Activated CD8-positive, alpha-beta memory T cell treated with anti-CD3 and anti-CD28 coated beads, Interleukin-2, amount 50 U/mL, for 1 hour (primary cell): ENCODE measurements around the gene PARP16.
"Not testable (repeated sequence)": the region's sequence is repeated elsewhere in the genome, so short reads cannot be mapped to it uniquely, and the experiment has no call there.

ENCODE experiments used
- DNase-seq: peaks from one replicate; pipeline ENCODE4 v3.0.0-alpha.2; 2020; ENCODE audit errors: extremely low read depth

PARP16 gene

GRCh38 chr15:65275728-65276126, 11.0 kb downstream of the PARP16 start:
- DNase-seq = no peak

DNA sequence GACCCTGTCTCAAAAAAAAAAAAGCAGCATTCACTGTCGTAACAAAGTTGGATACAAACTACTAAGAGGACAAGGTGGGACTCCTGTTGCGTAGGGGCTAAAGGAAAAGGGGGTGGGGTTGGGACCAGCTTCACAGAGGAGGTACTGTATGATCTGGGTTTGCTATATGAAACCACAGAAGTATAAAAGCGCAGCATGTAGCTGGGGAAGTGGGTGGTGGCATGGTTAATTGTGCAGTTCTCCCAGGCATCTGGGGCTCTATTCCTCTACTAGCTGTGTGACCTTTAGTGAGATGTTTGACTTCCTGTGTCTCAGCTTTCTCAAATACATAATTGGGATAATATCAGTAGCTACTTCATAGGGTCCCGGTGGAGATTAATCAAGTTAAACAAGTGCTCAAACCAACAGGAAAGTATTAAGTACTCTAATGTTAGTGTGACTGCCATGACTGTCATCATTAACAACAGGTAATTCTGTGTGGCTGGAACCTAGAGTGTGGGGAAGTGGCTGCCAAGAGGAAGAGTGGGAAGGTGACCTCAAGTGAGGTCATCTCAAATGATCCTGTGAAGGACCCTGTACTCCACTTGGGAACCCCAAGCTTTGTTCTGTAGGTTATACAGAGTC, 11.5 kb downstream of the PARP16 start:
- DNase-seq = no peak

GRCh38 chr15:65270811-65271545, 15.7 kb downstream of the PARP16 start:
- DNase-seq = not testable (repeated sequence)

DNA sequence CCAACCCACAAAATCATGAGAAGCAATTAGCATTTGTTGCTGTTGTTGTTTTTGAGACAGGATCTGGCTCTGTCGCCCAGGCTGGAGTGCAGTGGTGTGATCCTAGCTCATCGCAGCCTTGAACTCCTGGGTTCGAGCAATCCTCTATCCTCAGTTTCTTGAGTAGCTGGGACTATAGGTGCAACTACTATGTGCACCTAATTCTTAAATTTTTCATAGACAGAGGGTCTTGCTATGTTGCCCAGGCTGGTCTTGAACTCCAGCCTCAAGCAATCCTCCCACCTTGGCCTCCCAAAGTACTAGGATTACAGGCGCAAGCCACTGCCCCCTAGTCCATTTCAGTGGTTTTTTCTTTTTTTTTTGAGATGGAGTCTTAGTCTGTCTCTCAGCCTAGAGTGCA, 18.3 kb downstream of the PARP16 start:
- DNase-seq = no peak

- DNase-seq = no peak
These were observed 20.2 kb downstream of the PARP16 start for GRCh38 chr15:65266469-65266868.

DNA sequence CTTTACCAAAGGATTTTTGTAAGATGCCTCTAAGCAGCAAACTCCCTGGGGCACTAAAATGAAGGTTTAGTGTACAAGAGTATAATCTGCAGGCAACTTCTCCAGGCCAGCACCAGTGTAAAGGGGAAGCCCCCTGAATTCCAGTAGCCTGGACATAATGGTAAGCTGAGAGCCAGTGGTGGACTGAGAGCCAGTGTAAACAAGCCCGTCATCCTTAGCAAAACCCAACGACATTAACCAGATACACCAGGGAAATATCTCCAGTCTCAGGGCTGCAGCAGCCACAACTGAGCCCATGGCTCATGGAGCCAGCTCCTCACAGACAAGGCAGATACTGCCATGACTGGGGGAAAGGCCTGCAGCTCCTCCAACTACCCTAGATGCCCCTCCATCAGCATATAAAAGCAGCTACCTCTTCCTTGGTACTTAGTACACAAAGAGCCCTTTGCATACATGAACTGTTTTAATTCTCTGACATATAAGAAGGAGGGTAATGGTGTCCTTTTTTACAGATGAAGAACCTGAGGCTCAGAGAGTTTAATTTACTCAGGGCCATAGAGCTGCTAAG, 21.7 kb downstream of the PARP16 start:
- DNase-seq = no peak

GRCh38 chr15:65263313-65263712, 23.4 kb downstream of the PARP16 start:
- no peak for DNase-seq

- DNase-seq = no peak
These were observed 25.7 kb downstream of the PARP16 start for GRCh38 chr15:65260968-65261367.

- DNase-seq = no peak
These were observed 27.3 kb downstream of the PARP16 start for GRCh38 chr15:65259367-65259797.

GRCh38 chr15:65258375-65259262, 28.1 kb downstream of the PARP16 start:
- DNase-seq = no peak

- no peak for DNase-seq
These were observed 31.1 kb downstream of the PARP16 start for GRCh38 chr15:65255486-65256140.

DNA sequence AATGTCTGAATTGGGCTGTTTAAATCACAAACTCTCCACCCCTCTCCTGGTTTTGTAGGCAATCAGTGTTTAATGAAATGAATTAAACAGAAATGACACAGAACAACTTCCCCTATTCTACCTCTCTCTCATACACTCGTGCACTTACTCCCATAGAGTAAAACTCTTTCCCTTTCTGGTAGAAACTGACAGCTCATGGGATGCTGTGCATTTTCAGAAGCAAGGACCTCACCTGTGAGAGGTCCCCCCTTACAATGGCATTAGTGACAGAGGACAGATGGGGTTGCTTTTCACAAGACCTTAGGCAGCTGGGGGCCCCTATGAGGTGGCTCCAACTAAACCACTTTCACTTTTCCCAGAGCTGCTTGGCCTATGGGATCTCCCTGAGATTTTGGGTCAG, 31.9 kb downstream of the PARP16 start:
- no peak for DNase-seq

DNA sequence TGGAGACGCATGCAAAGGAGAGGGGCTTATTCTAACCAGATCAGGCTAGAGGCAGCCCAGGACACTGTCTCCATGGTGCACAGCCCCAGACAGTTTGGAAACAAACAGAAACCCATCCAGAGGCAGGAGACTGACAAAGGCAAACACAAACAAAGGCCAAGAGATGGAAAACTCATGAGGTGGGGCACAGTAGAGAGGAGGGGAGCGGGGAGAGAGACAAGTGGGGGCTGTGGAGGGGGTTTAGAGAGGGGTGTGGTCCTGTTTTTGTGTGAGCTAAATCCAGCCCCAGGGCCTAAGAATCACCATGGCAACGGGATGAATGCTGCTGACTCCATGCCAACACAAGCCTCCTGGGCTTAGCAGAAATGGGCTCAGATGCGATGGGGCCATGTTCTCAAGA, 32.3 kb downstream of the PARP16 start:
- no peak for DNase-seq

DNA sequence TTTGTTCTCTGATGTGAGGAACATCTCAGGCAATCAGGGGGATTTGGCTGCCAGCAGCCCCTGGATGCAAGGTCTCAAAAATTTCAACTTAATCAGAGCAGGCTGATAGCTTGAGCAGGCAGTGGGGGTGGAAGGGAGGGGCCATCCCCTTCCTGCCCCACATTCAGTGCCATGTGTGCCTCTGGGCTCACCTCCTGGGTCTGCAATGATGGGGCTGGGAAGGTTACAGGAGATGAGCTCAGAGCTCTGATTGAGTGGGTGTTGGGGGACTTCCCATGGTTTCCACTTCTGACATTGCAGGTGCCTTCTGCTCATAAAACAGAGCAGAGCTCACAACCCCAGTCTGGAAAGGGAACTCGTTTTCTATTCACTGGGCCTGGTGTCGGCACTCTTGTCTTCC, 37.0 kb downstream of the PARP16 start:
- DNase-seq = no peak

DNA sequence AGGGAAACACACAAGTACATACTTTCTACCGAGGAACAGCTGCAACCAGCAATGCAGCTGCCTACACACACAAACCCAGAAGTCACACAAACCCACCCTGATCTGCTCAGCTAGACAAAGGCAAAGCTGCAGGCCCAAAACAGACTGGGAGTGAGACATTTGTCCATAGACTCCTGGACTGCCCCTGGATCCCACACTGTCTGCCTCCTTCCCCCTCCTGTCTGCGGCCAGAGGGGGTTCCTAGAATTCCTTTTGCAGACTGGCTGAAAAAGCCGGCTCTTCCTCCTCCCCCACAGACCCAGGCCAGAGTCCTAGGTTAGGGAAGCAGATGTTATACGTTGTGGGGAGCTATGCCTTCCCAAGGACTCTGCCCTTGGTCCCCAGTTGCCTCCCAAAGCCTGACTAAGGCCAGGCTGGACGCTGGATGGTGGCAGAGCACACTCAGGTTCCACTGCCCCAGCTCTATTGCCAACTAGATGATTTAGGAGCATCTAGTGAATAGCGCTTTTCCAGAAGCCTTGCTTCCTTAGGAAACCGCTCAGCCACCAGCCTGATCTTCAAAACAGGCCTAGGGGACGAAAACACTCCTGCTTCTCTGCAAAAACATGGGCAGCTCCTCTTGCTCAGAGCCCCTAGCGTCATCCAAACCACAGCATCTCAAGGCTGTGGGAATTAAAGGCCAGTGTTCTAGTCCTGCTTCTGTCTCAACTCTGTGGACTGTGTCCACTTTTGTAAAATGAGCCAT, 38.0 kb downstream of the PARP16 start:
- no peak for DNase-seq

GRCh38 chr15:65246939-65247338, 39.7 kb downstream of the PARP16 start:
- no peak for DNase-seq

DNA sequence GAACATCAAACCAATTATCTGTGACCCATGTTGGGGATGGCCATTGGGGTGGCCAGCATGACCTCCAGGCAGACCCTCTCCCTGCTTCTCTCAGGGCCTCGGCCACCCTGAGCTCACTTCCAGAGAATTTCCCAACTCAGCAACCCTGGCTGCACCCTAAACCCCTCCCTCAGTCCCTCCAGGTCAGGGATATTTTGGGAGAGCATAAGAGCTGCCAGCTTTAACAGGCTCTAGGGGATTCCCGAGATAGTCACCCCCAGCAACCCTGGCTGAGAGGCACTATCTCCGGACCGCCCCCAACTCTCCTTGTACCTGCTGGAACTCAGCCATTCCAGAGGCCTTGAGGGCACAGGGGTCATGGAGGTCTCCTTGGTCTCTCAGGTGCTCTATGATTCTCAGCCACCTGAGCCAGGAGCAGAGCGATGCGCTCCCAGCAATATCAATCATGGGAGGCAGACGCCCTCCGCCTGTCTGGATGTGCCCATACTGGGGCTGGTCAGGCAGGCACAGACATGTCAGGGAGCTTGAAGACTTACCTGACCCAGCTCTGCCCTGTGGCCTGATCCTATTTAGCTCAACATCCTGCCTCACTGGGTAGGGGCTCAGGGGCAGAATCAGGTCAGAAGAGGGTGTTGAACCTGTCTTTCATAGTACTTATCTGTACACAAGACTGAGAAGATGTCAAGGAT, 40.5 kb downstream of the PARP16 start:
- no peak for DNase-seq

DNA sequence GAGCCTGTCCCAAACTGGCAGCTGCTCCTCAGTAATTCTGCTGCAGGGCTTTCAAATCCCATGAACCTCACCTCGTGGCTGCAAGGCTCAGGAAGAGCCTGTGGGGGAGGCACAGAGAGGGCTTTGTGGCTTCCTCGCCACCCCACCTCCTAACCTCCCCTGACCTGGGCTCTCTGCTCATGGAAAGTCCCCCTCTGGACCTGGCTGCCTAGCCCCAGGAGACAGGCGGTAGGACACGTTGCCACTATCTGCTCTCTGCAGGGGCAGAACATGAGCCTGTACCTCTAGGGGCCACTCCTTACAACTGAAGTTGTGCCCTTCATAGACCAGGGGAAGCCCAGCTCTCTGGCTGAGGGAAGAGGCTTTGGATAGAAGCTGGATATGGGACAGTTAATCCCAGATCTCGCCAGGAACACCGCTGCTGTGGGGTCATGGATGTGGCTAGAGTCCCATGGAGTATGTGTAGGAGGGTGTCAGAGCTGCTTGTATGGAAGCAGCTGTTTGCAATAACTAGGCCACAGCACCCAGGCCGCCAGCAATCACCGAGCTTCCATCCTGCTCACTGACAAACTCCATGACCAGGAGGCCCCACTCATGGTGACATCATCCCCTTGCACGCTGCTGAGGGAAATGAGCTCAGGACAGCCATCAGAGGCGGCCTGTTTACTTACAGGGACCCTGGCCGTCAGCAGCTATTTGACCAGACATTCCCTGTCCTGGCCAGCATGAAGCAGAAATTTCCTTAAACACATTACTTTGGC, 41.4 kb downstream of the PARP16 start:
- DNase-seq = no peak

- no peak for DNase-seq
These were observed 42.0 kb downstream of the PARP16 start for GRCh38 chr15:65244638-65245037.

- not testable (repeated sequence) for DNase-seq
These were observed 50.2 kb downstream of the PARP16 start for GRCh38 chr15:65236443-65236842.
